Measurements from ENCODE around the gene PCBP3. TPM values are rescaled to one million over a fixed set of nuclear protein-coding genes. Genes with fewer than 3 reads are reported as not detected.

The PCBP3 gene
- total and polyA plus RNA-seq, 10 of the 15 experiments (the other 5 are each of a cell fraction or from before 2014, with no cell fraction given), result 0.09 to 1.3 (median 0.46) TPM; not detected in 3

- H3K79me2 ChIP-seq (ENCODE audit: control insufficient read depth, insufficient read depth, low read length), result no peaks in the 10 kb centered on the region
- TF ChIP-seq SIN3A (IDR thresholded peaks at IDR 0.05; ENCODE audit: low read depth, low read length) (no peak), CHD1 (IDR thresholded peaks at IDR 0.05; ENCODE audit: low read depth, low read length) (no peak), BRCA1 (IDR thresholded peaks at IDR 0.05; ENCODE audit: low read depth, low read length) (no peak), RB1 (IDR thresholded peaks at IDR 0.05; ENCODE audit: borderline replicate concordance) (no peak)
- TF ChIP-seq, protein P1, sequence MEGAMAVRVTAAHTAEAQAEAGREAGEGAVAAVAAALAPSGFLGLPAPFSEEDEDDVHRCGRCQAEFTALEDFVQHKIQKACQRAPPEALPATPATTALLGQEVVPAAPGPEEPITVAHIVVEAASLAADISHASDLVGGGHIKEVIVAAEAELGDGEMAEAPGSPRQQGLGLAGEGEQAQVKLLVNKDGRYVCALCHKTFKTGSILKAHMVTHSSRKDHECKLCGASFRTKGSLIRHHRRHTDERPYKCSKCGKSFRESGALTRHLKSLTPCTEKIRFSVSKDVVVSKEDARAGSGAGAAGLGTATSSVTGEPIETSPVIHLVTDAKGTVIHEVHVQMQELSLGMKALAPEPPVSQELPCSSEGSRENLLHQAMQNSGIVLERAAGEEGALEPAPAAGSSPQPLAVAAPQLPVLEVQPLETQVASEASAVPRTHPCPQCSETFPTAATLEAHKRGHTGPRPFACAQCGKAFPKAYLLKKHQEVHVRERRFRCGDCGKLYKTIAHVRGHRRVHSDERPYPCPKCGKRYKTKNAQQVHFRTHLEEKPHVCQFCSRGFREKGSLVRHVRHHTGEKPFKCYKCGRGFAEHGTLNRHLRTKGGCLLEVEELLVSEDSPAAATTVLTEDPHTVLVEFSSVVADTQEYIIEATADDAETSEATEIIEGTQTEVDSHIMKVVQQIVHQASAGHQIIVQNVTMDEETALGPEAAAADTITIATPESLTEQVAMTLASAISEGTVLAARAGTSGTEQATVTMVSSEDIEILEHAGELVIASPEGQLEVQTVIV (IDR thresholded peaks at IDR 0.05; ENCODE audit: borderline replicate concordance, partially characterized antibody), result no peak
- TF ChIP-seq, protein P2, sequence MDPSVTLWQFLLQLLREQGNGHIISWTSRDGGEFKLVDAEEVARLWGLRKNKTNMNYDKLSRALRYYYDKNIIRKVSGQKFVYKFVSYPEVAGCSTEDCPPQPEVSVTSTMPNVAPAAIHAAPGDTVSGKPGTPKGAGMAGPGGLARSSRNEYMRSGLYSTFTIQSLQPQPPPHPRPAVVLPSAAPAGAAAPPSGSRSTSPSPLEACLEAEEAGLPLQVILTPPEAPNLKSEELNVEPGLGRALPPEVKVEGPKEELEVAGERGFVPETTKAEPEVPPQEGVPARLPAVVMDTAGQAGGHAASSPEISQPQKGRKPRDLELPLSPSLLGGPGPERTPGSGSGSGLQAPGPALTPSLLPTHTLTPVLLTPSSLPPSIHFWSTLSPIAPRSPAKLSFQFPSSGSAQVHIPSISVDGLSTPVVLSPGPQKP (IDR thresholded peaks at IDR 0.05; ENCODE audit: low read depth, low read length), result no peak
- H2AFZ ChIP-seq (ENCODE audit: control insufficient read depth, low read depth, low read length), result no peak overlapping the region
- intact Hi-C loops (cut with micrococcal nuclease; ENCODE audit: unreplicated experiment), result no loop called here
- H3K36me3 ChIP-seq (ENCODE audit: control insufficient read depth in 2 of 2, insufficient read depth in 2 of 2, low read length in 1 of 2), result no peaks in the 10 kb centered on the region
- in situ Hi-C loops (cut with MboI), result no loop called here
- no peaks in the 10 kb centered on the region for H3K27me3 ChIP-seq (replicated peaks in 1 of 2; ENCODE audit: control insufficient read depth in 2 of 2, insufficient read depth in 2 of 2, low read length in 1 of 2)
- H3K4me1 ChIP-seq (ENCODE audit: control insufficient read depth, insufficient read depth, low read length), result no peaks in the 10 kb centered on the region
- 38% methylated on average over 20 of the region's 20 CpGs for WGBS (ENCODE audit: insufficient coverage, insufficient replicate concordance, low lambda C conversion rate, missing lambda C conversion rate)
- no peak overlapping the region for H3K4me3 ChIP-seq
- no peak overlapping the region for H3K27ac ChIP-seq (ENCODE audit: control insufficient read depth, insufficient read depth)
- no TSS peak for BruUV-seq (replicated peaks)
- FAIRE-seq, result no peak
- POLR2A ChIA-PET, result no interaction called here
- no peaks in the 10 kb centered on the region for H3K9me3 ChIP-seq (replicated peaks; ENCODE audit: control insufficient read depth, insufficient read depth, low read length)
- no peak for ATAC-seq
- SMC1A ChIA-PET (ENCODE audit: uncharacterized antibody, unreplicated experiment), result no interaction called here
- H3K9ac ChIP-seq (ENCODE audit: control insufficient read depth, insufficient read depth, low read length), result no peak overlapping the region
- no peak overlapping the region for H3K4me2 ChIP-seq (ENCODE audit: control insufficient read depth, insufficient read depth)
- RAD21 ChIA-PET (ENCODE audit: unreplicated experiment), result no interaction called here
- DNase-seq (ENCODE audit: low read depth, low spot score), result no peak
- CTCF ChIA-PET, result no interaction called here
- no peaks in the 10 kb centered on the region for H4K20me1 ChIP-seq (ENCODE audit: control insufficient read depth, insufficient read depth)
Observed at GRCh38 chr21:45942755-45943629, 299.5 kb downstream of the PCBP3 start.

Measured in GM12878 (cell line).